HCT116 (cell line): ENCODE results near the gene C17orf58. TPM values are rescaled to one million over a fixed set of nuclear protein-coding genes. Genes with fewer than 3 reads are reported as not detected.

Source experiments
- ATAC-seq: fragments of 200-7000 bp; cut with Tn5 transposase; 2 replicates; pipeline ENCODE4 v1.9.1; 2020; ENCODE audit warnings: mild to moderate bottlenecking, moderate library complexity
- BruUV-seq: library from RNA; stranded (reverse); fragments of 400-500 nt; replicated peaks from 2 replicates; lab custom pipeline; 2021; lab: Mats Ljungman, UMichigan
- CTCF ChIA-PET: fragments of 300-600 bp; sonication (Branson Sonifier 250); formaldehyde crosslinking; loops from one replicate; lab custom pipeline; 2021; ENCODE audit warnings: antibody characterized with exemption; lab: Charles Lee
- POLR2A ChIA-PET: fragments of 300-600, 350-600 bp; sonication (Branson Sonifier 250); formaldehyde crosslinking; loops from one replicate; lab custom pipeline; 2021; ENCODE audit warnings: antibody characterized with exemption; lab: Charles Lee
- RAD21 ChIA-PET, 2 experiments: fragments of 300-600 bp; sonication (Branson Sonifier 250); formaldehyde crosslinking; loops; one replicate each; lab custom pipeline; 2023; ENCODE audit warnings: low total read pairs in 2 of 2; ENCODE audit not compliant: uncharacterized antibody in 2 of 2, unreplicated experiment in 2 of 2, low non-redundant PET in 1 of 2; lab: Charles Lee
- DNase-seq: peaks from one replicate; pipeline ENCODE4 v3.0.0-alpha.2; 2010; ENCODE audit warnings: low read depth, low spot score
- H2AFZ ChIP-seq: fragments of 200-600 bp; shearing (Covaris generic), sonication (generic); 2 replicates; pipeline ENCODE4 v1.6.1; 2017; ENCODE audit warnings: low read depth, mixed run types, mixed read lengths, antibody characterized with exemption, low read length; ENCODE audit not compliant: poor library complexity, severe bottlenecking
- H3K27ac ChIP-seq: 2 replicates; pipeline ENCODE4 v1.5.1; 2012; ENCODE audit warnings: low read depth, low read length
- H3K27me3 ChIP-seq: fragments of 200-600 bp; sonication (generic); 2 replicates; pipeline ENCODE4 v1.6.1; 2016; ENCODE audit warnings: mixed run types, low read length, mixed read lengths; ENCODE audit not compliant: insufficient read depth
- H3K36me3 ChIP-seq, 2 experiments: fragments of 200-500 bp in 1 of 2; fragments of 200-600 bp in 1 of 2; sonication (Bioruptor generic) in 1 of 2; sonication (generic) in 1 of 2; 2 replicates each; pipeline versions ENCODE4 v1.5.1 to v1.6.1; 2014 to 2016; ENCODE audit warnings: low read length in 2 of 2, inconsistent platforms in 1 of 2, mixed read lengths in 1 of 2, mixed run types in 1 of 2; ENCODE audit not compliant: insufficient read depth in 2 of 2, control insufficient read depth in 1 of 2
- H3K4me1 ChIP-seq, 2 experiments: fragments of 200-600 bp in 1 of 2; sonication (generic) in 1 of 2; 2 replicates each; pipeline versions ENCODE4 v1.5.1 to v1.6.1; 2012 to 2017; ENCODE audit warnings: low read length in 2 of 2, inconsistent platforms in 1 of 2, mild to moderate bottlenecking in 1 of 2, mixed read lengths in 1 of 2, mixed run types in 1 of 2, moderate library complexity in 1 of 2; ENCODE audit not compliant: insufficient read depth in 2 of 2, control insufficient read depth in 1 of 2
- H3K4me2 ChIP-seq: fragments of 200-600 bp; sonication (generic); 2 replicates; pipeline ENCODE4 v1.6.1; 2017; ENCODE audit warnings: mixed run types, low read length, mixed read lengths
- H3K4me3 ChIP-seq, 2 experiments: fragments of 200-600 bp in 1 of 2; sonication (generic) in 1 of 2; replicated peaks in 1 of 2; 2 replicates each; pipeline ENCODE4 v1.5.1; 2011 to 2016; ENCODE audit warnings: low read length in 2 of 2, control low read depth in 1 of 2, low read depth in 1 of 2, mild to moderate bottlenecking in 1 of 2, mixed read lengths in 1 of 2, mixed run types in 1 of 2
- H3K79me2 ChIP-seq: fragments of 200-600 bp; sonication (generic); 2 replicates; pipeline ENCODE4 v1.6.1; 2017; ENCODE audit warnings: mild to moderate bottlenecking, mixed run types, low read length, moderate library complexity, mixed read lengths; ENCODE audit not compliant: insufficient read depth
- H3K9ac ChIP-seq: fragments of 200-600 bp; sonication (generic); 2 replicates; pipeline ENCODE4 v1.6.1; 2016; ENCODE audit warnings: low read length, mixed read lengths
- H3K9me2 ChIP-seq: fragments of 200-600 bp; sonication (generic), shearing (Covaris generic); 2 replicates; pipeline ENCODE4 v1.6.1; 2017; ENCODE audit warnings: mixed run types, mild to moderate bottlenecking, moderate library complexity; ENCODE audit not compliant: insufficient read depth
- H3K9me3 ChIP-seq, 2 experiments: fragments of 200-500 bp in 1 of 2; fragments of 200-600 bp in 1 of 2; sonication (Bioruptor generic) in 1 of 2; sonication (generic) in 1 of 2; 2 replicates each; pipeline ENCODE4 v1.6.1; 2014 to 2017; ENCODE audit warnings: low read length in 2 of 2, mixed read lengths in 2 of 2, inconsistent platforms in 1 of 2, low read depth in 1 of 2, mild to moderate bottlenecking in 1 of 2, mixed run types in 1 of 2, moderate library complexity in 1 of 2; ENCODE audit not compliant: control insufficient read depth in 1 of 2, insufficient read depth in 1 of 2
- H4K20me1 ChIP-seq: fragments of 200-600 bp; sonication (generic), shearing (Covaris generic); 2 replicates; pipeline ENCODE4 v1.6.1; 2017; ENCODE audit warnings: mixed run types, mild to moderate bottlenecking, moderate library complexity; ENCODE audit not compliant: insufficient read depth
- FOSL1 ChIP-seq: IDR thresholded peaks from 2 replicates; pipeline ENCODE4 v1.6.1; 2012; ENCODE audit warnings: low read depth
- JUND ChIP-seq: IDR thresholded peaks from 2 replicates; pipeline ENCODE4 v1.6.1; 2012
- SRF ChIP-seq: IDR thresholded peaks from 2 replicates; pipeline ENCODE4 v1.6.1; 2012; ENCODE audit warnings: low read depth
- YY1 ChIP-seq: IDR thresholded peaks from 2 replicates; pipeline ENCODE4 v1.6.1; 2011; ENCODE audit warnings: low read length, low read depth, moderate library complexity, mild to moderate bottlenecking; ENCODE audit not compliant: insufficient replicate concordance; ENCODE audit errors: extremely low read depth
- ZBTB33 ChIP-seq: IDR thresholded peaks from 2 replicates; pipeline ENCODE4 v1.6.1; 2011; ENCODE audit warnings: mild to moderate bottlenecking, low read length, moderate library complexity; ENCODE audit not compliant: insufficient replicate concordance; ENCODE audit errors: extremely low read depth
- ZFX ChIP-seq: fragments of 450-650 bp; IDR thresholded peaks from 2 replicates; pipeline ENCODE4 v1.6.1; 2017
- intact Hi-C: fragments of 100-400 bp; cut with micrococcal nuclease; formaldehyde crosslinking; loops from 2 replicates; pipeline ENCODE4 v1.10.0; 2022
- total RNA-seq: library from RNA; stranded (reverse); gene quantifications from one replicate; pipeline ENCODE4 v1.2.1, GENCODE V29; 2021; ENCODE audit not compliant: unreplicated experiment
- TF ChIP-seq, protein P1 (sequence below): IDR thresholded peaks from 2 replicates; pipeline ENCODE4 v1.6.1; 2012
- TF ChIP-seq, protein P2 (sequence below), 3 experiments: fragments of 200-600 bp in 1 of 3; sonication (generic) in 1 of 3; IDR thresholded peaks in 2 of 3; conservative IDR thresholded peaks in 1 of 3; 2 replicates each; pipeline ENCODE4 v1.5.1; 2012 to 2017; ENCODE audit warnings: low read depth in 2 of 3, low read length in 2 of 3, antibody characterized with exemption in 1 of 3, borderline replicate concordance in 1 of 3, control low read depth in 1 of 3, mild to moderate bottlenecking in 1 of 3, mixed read lengths in 1 of 3, mixed run types in 1 of 3, moderate library complexity in 1 of 3; ENCODE audit not compliant: insufficient read depth in 1 of 3

Gene C17orf58
- total RNA-seq, 1 experiment from 2014 or later = 38.1 TPM

DNA sequence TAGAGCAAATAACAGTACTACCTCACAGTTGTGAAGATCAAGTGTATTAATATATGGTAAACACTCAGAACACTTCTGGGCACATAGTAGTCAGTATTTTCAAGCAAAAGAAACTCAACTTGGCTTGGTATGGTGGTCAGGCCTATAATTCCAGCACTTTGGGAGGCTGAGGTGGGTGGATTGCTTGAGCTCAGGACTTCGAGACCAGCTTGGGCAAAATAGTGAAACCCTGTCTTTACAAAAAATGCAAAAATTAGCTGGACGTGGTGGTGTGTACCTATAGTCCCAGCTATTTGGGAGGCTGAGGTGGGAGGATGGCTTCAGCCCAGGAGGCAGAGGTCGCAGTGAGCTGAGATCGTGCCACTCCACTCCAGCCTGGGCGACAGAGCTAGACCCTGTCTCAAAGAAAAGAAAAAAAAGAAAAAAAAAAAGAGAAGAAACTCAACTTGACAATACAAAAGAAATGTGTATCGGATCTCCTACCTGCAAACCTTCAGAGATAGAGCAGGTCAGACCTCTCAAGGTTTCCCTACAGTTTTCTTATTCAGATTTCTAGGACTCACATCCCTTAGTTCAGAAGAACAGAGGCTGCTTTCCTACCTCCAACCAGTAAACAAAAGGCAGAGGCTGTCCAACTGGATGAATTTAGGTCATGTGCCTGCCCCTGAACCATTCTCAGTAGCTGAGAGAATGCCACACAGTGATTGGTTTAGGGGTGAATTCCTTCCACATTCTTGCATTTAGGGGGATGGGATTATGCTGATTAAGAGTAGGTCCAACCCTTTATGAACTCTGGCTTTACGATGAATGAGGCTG is 37.6 kb upstream of the C17orf58 start:
- no peaks in the 10 kb centered on the region for H3K9me3 ChIP-seq
- POLR2A ChIA-PET = interaction anchor here (1.1 kb wide), 1 partner anchor 14 kb away, joined by 4 read pairs; no protein-coding TSS in a partner anchor
- no peaks in the 10 kb centered on the region for H3K27me3 ChIP-seq
- peak overlapping the region in 1 of 2 experiments; percentile 14; a peak in 1 of 4 replicates for H3K4me3 ChIP-seq
- H2AFZ ChIP-seq = peak overlapping the region; percentile 2
- intact Hi-C loops = no loop called here
- H3K4me2 ChIP-seq = peak overlapping the region; percentile 30
- H4K20me1 ChIP-seq = peaks cover 9% of the 10 kb centered on the region; the same call in 1 of the 2 replicates
- H3K4me1 ChIP-seq = peaks cover 23 to 33% of the 10 kb centered on the region in 2 experiments
- H3K27ac ChIP-seq = no peak overlapping the region
- ATAC-seq (peak; percentile 35), DNase-seq (peak; percentile 65)
- TF ChIP-seq, protein P1, sequence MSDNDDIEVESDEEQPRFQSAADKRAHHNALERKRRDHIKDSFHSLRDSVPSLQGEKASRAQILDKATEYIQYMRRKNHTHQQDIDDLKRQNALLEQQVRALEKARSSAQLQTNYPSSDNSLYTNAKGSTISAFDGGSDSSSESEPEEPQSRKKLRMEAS = no peak
- TF ChIP-seq ZFX (no peak), ZBTB33 (no peak), YY1 (no peak), FOSL1 (no peak), JUND (no peak), SRF (no peak)
- TF ChIP-seq, protein P2, sequence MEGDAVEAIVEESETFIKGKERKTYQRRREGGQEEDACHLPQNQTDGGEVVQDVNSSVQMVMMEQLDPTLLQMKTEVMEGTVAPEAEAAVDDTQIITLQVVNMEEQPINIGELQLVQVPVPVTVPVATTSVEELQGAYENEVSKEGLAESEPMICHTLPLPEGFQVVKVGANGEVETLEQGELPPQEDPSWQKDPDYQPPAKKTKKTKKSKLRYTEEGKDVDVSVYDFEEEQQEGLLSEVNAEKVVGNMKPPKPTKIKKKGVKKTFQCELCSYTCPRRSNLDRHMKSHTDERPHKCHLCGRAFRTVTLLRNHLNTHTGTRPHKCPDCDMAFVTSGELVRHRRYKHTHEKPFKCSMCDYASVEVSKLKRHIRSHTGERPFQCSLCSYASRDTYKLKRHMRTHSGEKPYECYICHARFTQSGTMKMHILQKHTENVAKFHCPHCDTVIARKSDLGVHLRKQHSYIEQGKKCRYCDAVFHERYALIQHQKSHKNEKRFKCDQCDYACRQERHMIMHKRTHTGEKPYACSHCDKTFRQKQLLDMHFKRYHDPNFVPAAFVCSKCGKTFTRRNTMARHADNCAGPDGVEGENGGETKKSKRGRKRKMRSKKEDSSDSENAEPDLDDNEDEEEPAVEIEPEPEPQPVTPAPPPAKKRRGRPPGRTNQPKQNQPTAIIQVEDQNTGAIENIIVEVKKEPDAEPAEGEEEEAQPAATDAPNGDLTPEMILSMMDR (IDR thresholded peaks at IDR 0.05 in 2 of 3, conservative IDR thresholded peaks at IDR 0.05 in 1 of 3; ENCODE audit: borderline replicate concordance in 1 of 3, insufficient read depth in 1 of 3, low read depth in 2 of 3, low read length in 2 of 3) = no peak
- peaks cover 14 to 26% of the 10 kb centered on the region in 2 experiments for H3K36me3 ChIP-seq
- peaks cover 33% of the 10 kb centered on the region for H3K79me2 ChIP-seq
- no TSS peak for BruUV-seq
- RAD21 ChIA-PET = no interaction called here
- CTCF ChIA-PET = interaction anchor here (1.0 to 1.7 kb wide), 2 partner anchors 11 to 14 kb away, joined by 3 to 6 read pairs; no protein-coding TSS in a partner anchor
- H3K9me2 ChIP-seq = no peaks in the 10 kb centered on the region
- H3K9ac ChIP-seq = no peak overlapping the region
